NCI-H2029 treated with DMSO at 0.1 percent for 48 hours (cell line): ENCODE results near the gene CUL9.

Experiments
- DNase-seq: peaks from one replicate; lab custom pipeline; 2025; lab: John Stamatoyannopoulos, UW

Gene CUL9

DNA sequence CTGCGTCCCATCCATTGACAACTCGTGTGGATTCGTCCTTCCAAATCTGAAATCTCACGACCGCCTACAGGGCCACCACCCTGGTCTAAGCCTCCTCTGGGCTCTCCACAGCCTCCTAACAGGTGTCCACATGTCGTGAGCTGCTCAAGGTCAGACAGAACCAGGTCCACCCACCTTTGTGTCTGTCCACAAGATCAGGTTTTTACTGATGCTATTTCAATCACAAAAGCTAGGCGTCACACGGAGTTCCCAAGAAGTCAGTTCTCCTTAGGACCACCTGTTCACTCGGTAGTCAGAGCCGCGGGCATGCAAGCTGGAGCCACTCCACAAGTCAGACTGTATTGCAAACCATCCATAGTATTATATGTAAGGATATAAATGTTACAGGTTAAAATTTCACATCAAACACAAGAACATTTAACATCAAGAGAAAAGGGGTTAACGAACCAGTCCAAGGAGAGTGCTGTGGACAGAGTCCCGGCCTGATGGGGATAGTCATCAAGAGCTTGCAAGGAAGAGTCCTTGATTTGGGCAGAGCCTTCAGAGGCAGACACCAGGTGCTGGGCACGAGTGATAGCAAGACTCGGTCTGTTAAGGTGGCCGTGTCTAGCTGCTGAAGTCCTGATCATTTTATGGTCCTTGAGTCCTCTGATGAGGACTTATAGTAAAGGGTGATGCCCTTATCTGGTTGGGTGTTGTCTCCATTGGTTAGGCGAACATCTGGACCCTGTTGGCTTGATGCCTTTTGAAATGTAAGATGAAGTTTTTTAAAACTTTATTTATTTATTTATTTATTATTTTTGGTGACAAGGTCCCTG is 48.0 kb downstream of the CUL9 start:
- no peak for DNase-seq

DNA sequence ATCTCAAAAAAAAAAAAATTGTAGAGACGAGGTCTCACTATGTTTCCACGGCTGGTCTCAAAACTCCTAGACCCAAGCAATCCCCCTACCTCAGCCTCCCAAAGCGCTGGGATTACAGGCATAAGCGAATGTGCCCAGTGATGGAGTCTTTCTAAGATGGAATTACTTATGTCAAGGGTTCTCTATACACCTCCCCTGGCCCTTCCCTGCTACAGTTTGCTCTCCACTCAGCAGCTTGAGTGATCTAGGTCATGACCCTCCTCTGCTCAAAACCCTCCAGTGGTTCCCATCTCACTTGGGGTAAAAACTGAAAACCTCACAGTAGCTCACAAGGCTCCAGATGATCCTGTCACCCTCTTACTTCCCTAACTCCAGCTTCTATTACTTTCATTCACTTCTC is 49.1 kb downstream of the CUL9 start:
- DNase-seq, result no peak

DNA sequence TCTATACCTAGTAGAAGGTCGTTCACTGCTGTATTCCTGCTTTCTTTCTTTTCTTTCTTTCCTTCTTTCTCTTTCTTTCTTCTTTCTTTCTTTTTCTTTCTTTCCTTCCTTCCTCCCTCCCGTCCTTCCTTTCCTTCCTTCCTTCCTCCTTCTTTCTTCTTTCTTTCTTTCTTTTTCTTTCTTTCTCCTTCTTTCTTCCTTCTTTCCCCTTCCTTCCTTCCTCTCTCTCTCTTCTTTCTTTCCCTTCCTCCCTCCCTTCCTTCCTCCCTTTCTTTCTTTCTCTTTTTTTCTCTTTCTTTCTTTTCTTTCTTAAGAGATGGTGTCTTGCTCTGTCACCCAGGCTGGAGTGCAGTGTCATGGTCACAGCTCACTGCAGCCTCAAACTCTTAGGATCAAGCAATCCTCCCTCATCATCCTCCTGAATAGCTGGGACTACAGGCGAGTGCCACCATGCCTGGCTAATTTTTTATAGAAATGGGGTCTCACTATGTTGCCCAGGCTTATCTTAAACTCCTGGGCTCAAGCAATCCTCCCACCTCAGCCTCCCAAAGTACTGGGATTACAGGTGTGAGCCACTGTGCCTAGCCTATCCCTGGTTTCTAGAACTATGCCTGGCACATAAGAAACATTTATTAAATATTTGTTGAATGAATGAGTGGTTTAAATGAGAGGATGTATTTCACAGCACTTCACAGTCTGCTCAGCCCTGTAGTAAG is 49.9 kb downstream of the CUL9 start:
- DNase-seq, result no peak

DNA sequence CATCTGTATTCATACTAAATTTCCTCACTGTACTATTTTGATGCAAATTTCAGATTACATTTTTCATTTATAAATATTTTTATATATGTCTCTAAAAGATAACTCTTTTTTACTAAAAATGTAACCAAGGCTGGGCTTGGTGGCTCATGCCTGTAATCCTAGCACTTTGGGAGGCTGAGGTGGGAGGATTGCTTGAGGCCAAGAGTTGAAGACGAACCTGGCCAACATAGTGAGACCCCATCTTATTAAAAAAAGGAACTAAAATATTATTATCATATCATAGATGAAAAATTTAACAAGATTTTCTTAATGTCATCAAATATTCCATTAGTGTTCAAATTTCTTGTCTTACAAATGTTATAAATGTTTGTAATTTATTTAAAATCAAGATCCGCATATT is 53.8 kb downstream of the CUL9 start:
- no peak for DNase-seq

DNA sequence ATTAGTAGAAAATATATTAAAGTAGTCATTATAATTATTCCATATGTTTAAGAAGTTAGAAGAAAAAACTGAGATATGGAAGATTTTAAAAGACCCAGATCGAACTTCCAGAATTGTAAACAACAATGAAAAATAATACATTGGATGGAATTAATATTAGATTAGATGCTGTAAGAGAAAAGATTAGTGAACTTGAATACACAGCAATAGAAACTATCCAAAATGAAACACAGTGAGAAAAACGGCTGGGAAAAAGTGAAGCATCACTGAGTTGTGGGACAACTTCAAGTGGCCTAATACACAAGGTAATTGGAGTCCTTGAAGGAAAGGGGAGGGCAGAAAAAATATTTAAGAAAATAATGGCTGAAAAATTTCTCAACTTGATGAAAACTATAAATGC is 57.1 kb downstream of the CUL9 start:
- DNase-seq, result no peak

DNA sequence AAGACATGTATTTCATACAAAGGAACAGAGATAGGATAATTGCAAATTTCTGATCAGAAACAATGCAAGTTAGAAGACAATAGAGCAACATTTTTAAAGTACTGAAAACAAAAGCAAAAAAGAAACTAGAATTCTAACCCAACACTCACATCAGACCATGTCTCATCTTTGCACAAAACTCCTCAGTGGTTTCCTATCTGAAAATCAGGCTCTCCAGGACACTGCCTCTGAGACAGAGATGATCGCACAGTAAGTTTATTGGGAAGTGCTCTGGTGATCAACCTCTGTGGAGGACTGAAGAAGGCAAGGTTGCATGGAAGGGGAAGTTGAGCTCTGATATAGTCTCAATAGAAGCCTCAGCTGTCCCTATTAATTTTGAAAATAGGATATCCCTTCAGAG is 59.0 kb downstream of the CUL9 start:
- DNase-seq, result no peak

DNA sequence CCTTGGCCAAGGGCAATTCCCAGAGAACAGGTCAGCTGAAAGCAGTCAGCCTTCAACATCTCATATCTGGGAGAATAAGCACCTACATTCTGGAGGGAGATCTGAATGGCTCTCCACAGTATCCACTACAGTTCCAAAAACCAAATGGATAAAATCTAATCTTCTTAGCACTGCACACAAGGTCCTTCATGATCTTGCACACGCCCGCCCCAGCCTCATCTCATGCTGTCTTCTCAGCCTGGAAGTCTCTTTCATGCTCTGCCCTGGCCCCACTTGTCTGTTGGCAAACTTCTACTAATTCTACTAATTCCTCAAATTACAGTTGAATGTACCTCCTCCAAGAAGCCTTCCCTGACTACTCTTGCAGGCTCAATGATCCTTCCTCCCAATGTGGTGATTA is 59.5 kb downstream of the CUL9 start:
- DNase-seq, result no peak

DNA sequence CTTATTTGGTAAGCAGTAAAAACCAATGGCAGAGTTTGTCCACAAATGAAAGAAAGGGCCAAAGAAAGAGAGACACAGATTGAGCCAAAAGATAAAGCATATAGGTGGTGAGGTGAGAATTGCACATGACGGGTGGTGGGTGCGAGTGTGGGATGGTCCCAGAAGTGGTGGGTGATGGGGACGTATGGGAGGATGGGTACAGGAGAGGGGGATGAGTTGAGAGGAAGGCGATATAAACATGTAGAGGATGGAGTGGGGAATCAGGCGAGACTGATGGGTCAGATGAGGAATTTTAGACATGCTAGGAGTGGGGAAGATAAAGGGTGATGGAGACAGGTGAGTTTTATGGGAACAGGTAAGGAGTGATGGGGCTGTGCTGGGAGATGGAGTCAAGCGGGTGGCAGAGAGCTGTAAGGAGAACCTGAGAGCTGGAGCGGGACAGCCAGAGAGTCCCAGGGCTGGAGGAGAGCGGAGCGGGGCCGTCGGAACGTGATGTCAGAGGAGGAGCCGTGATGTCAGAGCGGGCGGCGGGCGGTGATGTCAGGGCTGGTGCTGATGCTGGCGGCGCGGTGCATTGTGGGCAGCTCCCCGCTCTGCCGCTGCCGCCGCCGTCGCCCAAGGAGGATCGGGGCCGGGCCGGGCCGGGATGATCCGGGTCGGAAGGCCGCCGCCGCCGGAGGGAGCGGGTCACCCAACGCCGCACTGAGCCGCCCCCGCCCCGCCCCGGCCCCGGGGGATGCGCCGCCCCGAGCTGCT is 61.1 kb downstream of the CUL9 start, which contains the start of gene TTBK1:
TSS of gene TTBK1 (plus strand) at position 574 of the 756 bp plus-strand sequence. CDS start 3,180 bp downstream, outside the sequence.
- DNase-seq, result no peak

DNA sequence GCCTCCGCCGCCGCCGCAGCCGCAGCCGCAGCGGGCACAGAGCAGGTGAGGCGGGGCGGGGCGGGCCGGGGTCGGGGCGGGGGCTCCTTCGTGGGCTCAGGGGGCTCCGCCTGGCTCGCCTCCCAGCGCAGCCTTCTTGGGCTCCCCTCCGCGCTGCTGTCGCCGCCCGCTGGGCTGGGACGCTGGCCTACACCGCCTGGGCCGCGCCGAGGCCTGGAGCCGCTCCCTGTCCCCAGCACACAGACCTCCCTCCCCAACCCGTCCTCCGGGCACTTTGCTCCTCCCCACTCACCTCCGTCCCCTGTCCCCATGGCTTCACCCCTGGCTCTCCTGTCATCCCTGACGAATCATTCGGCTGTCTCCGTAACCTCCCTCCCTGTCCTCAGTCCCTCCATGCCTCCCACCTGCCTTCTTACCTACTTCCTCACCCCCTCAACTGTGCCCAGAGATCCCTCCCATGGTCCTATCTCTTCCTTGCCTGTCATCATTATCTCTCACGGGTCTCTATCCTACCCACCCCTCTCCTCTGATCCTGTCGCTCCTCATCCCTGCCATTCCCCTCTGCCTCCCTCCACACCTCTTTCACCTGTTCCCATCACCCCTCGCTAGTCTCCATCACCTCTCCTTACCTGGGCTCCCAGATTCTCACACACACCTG is 61.8 kb downstream of the CUL9 start:
- no peak for DNase-seq

DNA sequence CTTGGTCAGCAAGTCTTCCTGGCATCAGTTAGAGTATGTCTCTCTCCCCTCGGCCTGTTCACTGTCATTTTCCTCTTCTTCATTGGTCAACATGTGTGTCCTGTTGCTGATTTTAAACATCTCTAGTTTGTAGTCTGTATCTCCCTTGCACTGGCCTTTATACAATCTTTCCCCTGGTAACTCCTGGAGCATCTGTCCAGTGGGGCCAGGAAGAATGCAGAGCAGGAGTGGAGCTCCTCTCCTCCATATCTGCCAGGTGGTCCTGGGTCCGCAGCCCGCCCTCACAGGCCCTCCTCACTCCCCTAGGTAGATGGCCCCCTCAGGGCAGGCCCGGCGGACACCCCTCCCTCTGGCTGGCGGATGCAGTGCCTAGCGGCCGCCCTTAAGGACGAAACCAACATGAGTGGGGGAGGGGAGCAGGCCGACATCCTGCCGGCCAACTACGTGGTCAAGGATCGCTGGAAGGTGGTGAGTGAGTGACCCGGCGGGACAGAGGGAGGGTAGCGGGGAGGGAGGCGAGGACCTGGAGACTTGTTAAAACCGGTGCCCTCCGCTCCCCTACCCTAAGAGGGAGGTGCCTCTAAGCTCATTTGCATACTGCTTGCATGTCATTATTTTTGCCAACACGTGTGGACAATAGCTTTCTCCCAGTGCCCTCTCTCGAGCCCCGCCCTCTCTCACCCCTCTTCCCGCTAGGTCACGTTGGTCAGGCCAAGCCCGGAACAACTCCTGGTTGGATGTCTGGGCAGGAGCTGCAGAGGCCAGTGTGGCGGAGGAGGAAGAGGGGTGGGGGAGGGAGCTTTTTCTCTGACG is 64.5 kb downstream of the CUL9 start:
- peak; percentile 84 for DNase-seq

DNA sequence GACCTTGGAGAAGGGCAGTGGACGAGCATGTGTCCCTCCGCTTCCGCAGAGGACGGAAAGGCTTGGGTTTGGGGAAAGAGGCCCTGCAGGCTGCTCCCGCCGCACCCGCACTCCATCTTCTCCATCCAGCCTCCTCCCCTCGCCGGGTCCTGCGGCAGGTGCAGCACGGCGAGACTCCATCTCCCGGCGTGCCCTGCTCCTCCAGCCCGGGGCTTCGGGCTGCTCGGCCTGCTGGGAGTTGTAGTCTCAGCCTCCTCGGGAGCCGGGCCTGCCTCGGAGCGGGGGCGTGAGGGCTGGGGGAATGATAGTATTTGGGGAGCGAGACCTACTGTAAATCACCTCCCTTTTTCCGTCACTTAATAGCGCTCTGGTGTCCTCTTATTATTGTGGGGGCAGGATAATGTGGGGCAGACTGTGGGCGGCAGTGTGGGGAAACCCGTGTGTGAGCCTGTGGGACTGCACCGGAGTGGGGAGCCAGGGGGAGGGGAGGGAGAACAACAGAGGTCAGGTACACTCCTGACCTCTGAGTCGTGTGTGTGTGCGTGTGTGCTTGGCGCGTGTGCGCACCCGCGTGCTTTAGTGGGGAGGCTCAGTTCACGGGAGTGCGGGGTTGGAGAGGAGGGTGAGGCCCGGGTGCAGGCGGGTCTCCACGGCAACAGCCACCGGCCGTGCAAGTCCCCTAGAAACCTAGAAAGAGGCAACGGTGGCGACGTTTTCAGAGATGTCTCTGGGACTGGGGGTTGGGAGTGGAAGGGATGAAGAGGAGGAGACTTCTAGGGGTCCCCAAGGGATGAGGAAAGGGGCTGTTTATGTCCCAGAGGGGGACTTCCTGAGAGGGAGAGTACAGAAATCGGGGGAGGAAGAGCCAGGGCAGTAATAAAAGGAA is 65.4 kb downstream of the CUL9 start:
- peak; percentile 84 for DNase-seq

DNA sequence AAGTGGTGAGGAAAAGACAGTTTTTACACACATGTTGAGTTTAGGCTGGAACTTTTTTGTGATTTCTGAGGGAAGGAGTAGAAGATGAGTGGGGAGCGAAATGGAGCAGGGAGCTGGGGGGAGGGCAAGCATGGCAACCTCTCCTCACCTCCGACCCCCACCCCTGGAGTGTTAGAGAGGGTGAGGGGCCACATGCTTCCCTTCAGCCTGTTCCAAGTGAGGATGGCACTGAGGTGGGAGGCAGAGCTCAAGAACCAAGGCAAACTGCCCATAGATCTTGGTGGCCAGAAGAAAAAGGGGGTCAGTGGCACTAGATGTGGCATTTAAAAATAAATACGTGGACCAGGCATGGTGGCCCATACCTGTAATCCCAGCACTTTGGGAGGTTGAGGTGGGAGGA is 66.1 kb downstream of the CUL9 start:
- DNase-seq, result no peak

DNA sequence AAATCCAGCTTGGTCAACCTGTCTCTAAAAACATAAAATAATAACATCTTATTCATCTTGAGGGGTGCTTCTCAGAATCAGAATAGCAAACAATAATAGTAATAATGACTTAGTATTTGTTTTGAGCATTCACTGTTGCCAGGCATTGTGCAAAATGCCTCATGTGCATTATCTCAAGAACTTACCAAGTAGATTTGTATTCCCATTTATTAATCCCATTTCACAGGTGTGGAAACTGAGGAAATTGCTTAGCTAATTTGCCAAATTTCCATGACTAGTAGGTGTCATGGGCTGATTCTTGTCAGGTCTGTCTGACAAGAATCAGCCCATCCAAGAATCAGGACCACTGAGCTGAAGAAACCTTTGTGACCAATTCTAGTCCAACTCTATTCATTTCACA is 66.8 kb downstream of the CUL9 start:
- DNase-seq, result no peak

DNA sequence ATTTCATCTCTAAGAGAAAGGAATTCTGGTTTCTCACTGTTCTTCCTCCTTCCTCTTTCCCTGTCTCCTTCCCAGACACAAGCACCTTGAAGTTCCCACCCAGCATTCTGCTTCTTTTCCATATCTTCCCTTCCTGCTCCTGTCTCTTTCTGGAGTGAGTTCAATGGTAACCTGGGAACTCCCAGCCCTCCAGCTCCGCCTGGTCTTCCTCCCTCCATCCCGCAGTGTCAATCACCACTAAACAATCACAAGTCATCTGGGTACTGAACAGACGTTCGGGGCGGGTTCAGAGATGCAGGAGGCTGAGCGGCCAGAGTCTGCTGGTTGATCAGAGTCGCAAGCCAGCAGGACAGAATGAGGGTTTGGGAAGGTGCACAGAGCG is 69.0 kb downstream of the CUL9 start:
- no peak for DNase-seq

DNA sequence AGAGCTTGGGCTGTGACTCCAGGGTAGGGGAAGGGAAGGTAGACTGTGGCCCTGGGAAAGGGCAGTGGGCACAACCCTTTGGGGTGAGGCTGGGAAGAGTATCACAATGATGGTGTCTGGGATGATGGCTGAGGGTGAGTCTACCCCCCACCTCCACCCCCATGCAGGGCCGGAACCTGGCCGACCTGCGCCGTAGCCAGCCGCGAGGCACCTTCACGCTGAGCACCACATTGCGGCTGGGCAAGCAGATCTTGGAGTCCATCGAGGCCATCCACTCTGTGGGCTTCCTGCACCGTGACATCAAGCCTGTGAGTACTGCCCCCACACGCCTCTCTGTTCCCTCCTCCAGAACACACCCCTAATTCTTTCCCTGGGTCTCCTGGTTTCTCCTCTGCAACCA is 71.4 kb downstream of the CUL9 start:
- DNase-seq, result no peak

DNA sequence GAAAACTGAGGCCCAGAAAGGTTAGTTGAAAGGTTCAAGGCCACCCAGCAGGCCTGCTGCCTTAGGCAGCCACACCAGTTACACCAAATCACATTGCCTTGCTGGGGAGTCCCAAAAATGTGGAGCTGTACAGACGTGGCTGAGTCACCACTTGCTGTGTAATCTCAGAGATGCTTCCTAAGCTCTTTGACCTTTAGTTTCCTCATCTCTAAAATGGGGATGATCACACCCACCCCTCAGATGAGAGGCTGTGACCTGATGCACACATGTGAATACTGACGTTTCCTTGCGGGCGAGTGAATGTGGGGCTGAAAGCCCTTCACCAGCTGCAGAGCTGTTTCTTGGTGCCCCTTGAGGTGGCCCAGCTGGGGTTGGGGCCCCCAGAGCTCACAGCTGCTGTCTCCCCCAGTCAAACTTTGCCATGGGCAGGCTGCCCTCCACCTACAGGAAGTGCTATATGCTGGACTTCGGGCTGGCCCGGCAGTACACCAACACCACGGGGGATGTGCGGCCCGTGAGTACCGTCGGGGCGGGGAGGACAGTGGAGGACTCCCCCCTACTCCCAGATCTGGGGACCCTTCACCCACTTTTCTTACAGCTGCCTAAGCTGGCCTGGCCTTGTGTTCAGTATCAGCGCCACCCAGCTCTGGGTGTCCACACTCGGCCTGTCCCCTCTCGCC is 72.3 kb downstream of the CUL9 start:
- no peak for DNase-seq

DNA sequence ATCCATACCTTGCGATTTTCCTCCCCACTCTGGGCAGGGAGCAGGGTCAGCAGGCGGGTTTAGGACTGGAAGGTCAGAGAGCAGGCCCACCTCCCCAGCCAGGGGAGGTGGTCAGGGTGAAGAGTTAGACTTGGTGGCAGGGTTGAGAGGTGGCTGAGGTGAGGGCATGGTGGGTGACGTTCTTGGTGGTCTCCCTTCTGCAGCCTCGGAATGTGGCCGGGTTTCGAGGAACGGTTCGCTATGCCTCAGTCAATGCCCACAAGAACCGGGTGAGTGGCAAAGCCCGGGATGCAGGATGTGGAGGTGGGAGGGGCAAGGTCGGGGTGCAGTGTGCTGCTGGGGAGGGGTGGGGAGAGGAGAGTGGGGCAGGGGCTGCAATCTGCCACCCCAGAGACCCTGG is 72.8 kb downstream of the CUL9 start:
- no peak for DNase-seq

DNA sequence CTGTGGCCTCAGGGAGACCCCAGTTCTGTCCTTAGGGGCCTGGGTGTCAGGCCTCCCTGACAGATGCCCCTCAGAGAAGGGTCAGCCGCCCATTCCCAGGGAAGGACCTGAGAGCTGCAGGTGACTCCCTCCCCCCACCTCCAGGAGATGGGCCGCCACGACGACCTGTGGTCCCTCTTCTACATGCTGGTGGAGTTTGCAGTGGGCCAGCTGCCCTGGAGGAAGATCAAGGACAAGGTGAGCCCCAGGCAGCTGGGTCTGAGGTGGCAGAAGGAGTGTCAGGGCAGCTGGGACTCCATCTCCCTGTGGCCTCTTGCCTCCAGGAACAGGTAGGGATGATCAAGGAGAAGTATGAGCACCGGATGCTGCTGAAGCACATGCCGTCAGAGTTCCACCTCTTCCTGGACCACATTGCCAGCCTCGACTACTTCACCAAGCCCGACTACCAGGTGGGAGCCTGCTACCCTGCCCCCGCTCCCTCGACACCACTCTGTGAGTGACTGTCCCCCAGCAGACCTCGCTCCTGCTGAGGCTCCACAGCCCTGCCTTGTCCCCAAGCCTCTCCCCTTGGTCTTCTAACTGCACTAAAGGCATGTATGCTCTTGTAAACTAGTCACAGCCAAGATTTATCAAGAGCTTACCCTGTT is 73.5 kb downstream of the CUL9 start:
- DNase-seq, result no peak

DNA sequence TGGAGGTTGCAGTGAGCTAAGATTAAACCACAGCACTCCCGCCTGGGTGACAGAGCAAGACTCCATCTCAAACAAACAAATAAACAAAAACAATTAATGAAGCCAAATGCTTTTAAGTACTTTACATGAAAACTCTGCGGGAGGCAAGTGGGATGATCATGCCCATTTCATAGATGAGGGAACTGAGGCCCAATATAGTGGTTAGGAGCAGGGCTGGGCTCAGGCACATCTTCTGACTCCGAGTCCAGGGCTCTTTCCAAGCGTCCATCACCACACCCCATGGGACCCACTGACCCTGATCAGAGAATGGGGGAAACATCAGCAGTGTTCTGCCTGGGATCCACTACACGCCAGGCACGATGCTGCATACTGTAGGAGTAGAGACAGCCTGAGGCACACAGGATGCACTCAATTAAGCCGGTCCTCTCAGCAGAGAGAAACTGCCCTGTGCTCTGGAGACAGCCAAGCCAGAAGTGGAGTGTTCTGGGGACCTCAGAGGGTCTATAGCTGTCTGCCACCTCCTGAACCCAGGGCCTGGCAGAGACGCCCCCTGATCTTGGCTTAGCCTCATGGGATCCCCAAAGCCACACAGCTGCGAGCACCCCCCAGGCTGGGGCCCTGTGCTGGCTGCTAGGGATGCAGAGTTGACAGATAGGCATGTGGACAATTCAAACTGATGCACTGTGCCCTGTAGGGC is 74.8 kb downstream of the CUL9 start:
- DNase-seq, result no peak
